ACHN (cell line): ENCODE results near the gene MTMR12.
A peak's percentile ranks its signal among the peaks of the same experiment; 100 is the strongest.
"Not testable (repeated sequence)": the region's sequence is repeated elsewhere in the genome, so short reads cannot be mapped to it uniquely, and the experiment has no call there.

Experiments used
- DNase-seq: peaks from one replicate; pipeline ENCODE4 v3.0.0-alpha.2; 2015
- in situ Hi-C: cut with HindIII; loops from 2 replicates; pipeline ENCODE4 v1.10.0; 2017; ENCODE audit warnings: low sequenced_read_pairs, low pct_ligation_motif_present, low pct_unique_long_range_greater_than_20kb

The MTMR12 gene

DNA sequence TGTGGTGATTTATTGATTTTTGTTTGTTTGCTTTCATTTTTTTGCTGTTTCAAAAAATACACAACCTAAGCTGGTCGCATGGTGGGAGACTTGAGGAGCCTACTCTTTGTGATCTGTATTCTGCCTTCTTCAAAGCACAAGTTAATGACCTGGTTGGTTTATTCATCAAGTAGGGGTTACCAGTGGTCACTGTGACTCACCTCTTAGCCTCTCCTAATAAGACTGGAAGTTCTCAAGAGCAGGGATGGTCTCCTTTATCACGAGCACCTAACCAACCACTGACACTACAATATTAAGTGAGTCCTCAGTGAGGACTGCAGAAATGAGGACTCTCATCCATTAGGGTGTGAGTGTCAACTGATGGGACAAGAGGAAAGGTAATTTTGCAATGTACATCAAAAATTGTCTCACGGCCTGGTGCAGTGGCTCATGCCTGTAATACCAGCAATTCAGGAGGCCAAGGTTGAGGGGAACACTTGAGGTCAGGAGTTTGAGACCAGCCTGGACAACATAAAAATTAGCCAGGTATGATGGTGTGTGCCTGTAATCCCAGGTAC, 13.6 kb upstream of the MTMR12 start:
- in situ Hi-C loops, result no loop called here
- DNase-seq, result no peak

DNA sequence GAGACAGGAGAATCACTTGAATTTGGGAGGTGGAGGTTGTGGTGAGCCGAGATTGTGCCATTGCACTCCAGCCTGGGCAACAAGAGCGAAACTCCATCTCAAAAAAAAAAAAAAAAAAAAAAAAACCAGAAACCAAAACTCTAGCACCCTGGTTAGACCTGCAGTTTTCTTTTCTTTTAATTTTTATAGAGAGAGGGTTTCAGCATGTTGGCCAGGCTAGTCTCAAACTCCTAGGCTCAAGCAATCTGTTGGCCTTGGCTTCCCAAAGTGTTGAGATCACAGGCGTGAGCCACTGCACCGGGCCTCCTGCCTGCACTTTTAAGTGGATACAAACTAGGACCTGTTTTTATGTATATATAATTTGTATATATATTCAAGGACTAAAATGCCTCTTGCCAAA, 12.9 kb upstream of the MTMR12 start:
- in situ Hi-C loops, result no loop called here
- no peak for DNase-seq

DNA sequence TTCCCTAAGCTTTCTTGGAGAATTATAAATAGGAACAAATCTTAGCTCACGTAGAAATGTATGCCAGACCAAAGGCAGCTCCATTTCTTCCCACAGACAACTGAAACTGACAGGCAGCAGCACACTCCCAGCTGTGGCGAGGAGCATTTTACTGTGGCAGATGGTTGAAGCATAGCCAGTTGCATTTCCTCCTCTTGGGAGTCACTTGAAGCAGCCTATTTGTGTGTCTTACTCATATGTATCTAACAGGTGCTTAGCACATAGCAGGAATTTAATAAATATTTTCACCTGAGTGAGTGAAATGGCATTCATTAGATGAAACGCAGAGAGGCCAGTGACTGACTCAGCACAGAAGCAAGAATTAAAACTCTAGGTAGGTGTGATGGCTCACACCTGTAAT, 12.3 kb upstream of the MTMR12 start:
- DNase-seq, result no peak
- in situ Hi-C loops, result no loop called here

DNA sequence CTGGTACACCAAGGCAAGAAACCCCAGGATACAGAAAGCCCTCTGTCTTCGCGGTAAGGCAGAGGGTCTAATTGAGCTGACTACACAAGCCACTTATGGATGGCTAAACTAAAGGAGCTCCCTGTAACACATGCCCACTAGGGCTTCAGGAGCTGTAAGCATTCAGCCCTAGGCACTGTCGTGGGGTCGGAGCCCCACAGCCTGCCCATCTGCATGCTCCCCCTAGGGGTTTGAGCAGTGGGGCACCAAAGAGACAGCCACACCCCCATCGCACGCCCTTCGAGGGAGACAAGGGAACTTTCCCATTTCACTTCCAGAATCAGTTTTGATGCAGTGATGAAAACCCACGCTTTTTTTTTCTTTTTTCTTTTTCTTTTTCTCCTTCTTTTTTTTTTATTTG, 11.0 kb upstream of the MTMR12 start:
- no peak for DNase-seq
- in situ Hi-C loops, result no loop called here

DNA sequence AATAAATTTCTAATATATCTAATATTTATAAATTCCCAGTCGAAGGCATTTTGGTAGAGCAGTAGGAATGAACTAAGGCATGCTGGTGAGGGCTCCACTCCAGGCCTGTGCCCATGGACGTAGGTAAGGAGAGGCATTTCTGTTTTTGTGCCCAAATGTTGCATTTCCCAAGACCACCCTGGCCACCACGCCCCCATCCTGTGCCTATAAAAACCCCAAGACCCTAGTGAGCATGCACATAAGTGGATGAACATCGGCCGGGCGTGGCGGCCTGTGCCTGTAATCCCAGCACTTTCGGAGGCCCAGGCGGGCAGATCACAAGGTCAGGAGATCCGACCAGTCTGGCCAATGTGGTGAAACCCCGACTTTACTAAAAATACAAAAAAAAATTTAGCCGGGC, 10.1 kb upstream of the MTMR12 start:
- no peak for DNase-seq
- in situ Hi-C loops, result no loop called here

DNA sequence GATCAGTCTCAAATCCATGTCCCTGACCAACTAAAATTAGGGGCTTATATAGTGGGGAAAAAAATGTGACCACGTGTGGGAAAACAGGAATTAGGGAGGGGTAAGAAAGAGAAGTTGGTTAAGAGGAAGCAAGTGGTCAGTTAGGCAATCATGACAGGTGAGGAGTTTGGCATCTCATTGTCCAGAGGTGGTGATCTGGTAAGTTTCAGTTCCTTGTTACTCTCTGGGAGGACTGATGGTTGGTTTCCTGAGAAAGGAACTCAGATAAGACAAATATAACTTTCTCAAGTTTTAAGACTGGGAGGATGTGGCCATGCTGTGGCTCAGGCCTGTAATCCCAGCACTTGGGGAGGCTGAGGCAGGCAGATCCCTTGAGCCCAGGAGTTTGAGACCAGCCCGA, 9.0 kb upstream of the MTMR12 start:
- in situ Hi-C loops, result not testable (repeated sequence)

DNA sequence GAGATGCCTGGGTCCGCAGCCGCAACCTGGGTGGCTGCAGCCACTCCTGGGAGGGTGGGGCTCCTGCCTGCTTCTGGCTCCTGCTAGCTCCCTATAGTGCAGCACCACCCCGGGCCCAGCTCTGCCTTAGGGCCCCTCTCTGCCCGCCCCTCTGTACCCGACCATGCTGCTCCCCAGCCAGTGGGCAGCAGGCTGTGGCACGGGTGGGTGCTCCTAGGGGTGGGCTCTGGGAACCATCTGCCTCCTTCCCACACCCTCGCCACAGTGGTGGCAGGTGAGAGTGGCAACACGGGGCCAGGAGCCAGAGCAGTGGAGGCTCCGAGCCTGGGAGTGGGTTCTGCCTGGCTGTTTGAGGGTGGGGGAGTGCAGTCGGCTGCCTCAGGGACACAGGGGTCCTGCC, 7.8 kb upstream of the MTMR12 start:
- in situ Hi-C loops, result no loop called here
- no peak for DNase-seq

More for the DNA sequence above, 9.0 kb upstream of the MTMR12 start:
- DNase-seq, result not testable (repeated sequence)

DNA sequence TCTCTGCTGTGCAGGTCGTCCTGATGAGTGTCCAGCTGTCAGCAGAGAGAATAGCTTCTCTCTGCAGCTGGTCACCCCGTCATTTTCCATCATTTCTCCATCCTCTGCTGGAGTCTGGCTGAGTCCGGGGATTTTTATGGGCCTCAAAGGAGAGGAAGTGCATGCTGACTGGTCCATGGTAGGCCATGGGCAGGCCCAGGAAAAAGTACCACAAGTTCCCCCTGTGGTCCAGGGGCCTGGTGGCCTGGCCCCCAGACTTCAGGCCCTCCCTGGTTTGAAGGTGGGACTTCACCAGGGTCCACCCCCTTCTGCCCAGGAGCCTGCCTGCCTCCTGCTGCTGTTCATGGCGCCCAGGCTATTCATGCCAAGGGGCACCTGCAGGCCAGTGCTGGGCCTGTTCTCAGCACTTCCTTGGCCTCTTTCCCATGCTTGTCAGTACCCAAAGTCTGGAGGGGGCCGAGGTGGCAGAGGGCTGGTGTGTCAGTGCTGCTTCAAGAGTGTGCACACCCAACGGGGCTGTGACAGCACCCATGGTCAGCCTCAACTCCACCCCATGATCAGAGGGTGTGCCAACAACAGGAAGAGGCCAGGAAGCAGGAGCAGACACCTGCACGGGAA, 7.3 kb upstream of the MTMR12 start:
- DNase-seq, result no peak
- in situ Hi-C loops, result no loop called here

DNA sequence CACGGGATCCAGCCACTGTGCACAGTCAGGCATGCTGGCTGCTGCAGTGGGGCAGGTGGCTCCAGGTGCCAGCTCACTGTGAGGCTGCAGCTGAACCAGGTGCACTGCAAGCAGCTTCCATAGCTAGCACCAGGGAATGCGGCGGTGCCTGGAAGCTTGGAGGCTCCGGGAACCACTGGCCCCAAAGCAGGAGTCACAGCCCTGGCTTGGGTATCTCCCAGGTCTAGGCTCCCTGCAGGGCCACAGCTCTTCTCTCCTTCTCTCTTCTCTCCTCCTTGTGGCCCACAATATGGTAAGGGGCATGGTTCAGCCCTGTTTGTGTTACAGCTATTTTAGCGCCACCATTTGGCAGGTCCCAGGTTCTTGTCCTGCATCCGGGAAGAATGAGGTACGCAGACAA, 6.7 kb upstream of the MTMR12 start:
- in situ Hi-C loops, result no loop called here
- DNase-seq, result no peak

DNA sequence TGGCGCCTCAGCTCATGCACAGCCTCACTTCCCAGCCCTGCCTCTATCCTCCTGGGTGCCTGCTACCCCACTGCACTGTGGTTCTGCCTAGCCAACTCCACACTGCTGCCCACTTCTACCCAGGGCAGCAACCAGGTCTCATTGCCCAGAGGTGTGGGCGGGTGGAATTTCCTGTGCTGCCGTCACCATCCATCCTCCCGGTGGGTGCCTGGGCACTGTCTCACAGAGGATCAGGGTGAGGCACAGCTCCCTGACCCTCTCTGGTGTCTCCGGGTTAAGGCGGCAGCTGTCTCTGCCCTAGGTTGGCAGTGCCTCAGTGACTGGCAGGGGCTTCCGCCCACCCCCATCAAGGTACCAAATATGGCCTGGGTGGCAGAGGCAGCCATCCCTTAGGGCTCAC, 4.3 kb upstream of the MTMR12 start:
- no peak for DNase-seq
- in situ Hi-C loops, result no loop called here

DNA sequence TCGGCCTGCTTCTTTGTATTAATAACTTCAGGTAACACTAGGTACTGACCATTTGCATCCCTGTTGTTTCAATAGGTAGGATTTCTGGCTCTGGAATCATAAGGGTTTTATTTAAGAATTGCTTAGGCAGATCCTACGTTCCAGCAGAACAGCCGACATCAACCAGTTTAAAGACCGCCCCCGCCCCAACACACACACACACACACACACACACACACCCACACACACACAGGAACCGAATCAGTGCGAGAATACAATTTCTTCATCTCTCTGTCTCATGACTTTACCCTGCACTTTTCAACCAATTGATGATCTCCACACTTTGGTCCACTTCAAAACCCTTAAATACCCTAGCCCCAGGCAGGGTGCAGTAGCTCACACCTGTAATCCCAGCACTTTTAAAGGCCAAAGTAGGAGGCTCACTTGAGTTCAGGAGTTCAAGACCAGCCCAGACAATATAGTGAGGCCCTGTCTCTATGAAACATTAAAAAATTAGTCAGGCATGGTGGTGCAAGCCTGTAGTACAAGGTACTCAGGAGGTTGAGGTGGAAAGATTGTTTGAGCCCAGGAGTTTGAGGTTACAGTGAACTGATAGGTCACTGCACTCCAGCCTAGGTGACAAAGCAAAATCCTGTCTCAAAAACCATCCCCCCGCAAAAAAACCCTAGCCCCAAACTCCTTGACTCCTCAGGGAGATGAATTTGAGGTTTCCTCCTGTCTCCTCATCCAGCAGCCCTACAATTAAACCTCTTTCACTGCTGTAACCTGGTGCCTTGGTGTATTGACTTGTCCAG, 2.7 kb upstream of the MTMR12 start:
- in situ Hi-C loops, result no loop called here
- DNase-seq, result no peak

DNA sequence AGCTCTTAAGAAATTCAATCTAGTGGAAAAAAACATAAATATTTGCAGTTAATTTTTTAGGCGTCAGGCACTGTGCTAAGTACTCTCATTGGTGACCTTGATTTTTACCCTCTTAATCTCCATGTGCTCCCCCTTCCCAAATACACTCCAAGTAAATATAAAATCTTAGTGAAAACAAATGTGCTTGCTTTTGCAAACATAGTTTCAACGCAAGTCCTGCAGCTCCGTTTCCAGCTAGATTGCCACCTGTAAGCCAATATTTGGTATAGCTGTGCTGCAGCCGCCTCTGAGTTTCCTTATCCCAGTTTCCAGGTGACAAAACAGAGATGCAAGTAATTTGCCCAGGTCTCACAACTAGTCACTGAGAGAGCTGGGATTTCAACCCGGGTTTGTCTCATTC, 1.9 kb upstream of the MTMR12 start:
- no peak for DNase-seq
- in situ Hi-C loops, result no loop called here

DNA sequence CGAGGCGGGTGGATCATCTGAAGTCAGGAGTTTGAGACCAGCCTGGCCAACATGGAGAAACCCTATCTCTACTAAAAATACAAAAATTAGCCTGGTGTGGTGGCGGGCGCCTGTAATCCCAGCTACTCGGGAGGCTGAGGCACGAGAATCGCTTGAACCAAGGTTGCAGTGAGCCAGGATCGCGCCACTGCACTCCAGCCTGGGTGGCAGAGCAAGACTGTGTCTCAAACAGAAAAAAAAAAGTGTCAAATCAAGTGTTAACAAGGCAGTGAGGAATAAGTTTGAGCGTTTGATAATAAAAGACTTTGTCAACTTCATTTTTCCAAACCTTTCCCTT, 1.4 kb upstream of the MTMR12 start:
- in situ Hi-C loops, DNase-seq: not testable (repeated sequence)

DNA sequence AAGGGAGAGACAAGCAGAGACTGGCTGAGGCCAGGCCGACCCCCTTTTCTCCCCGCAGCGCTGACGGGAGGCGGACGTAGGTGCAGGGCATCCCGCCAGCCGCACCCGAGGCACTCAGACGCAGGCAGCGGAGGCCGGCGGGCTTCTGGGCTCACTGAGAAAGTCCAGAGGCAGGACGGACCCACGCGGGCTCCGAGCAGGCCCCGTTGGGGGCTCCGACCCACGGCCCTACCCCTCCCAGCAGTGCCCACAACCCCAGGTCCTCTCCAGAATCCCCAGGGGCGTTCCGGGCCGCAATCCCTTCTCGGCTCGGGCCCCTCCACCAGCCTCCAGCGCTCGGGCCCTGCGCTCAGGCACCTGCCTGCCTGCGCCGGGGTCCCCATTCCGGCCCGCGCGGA, 543 bp downstream of the MTMR12 start:
- peak; percentile 63 for DNase-seq
- in situ Hi-C loops, result no loop called here

DNA sequence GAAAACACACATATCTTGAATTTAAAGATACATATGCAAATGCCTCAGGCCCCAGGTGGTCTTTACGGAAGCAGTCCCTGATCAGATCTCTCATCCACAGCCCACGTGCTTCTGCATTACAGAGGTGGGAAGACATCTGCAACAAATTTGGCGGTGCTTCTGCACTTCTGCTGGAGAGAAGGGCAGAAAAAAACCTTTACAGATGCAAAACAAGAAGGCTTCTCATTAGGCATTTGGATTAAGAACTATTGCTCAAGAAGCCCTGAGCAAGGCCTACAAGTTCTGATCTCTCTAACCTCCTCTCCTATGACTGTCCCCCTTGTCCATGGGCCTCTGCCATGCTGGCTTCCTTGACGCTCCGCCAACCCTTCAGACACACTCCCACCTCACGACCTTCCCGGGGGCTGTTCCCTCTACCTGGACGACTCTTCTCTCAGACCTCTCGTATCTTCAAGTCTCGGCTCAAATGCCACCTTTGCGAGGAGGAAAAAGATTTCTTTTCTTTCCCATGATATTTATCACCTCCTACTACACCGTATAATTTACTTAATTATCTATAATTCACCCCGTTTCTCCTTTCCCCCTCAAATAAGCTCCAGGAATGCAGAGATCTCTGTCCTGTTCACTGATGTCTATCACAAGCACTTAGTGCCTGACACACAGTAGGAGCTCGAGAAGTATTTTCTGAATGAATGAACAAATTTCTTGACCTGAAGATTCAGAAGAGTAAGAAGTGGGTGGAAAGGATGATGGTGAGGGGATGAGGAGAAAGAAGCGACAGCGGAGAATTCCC, 1.1 kb downstream of the MTMR12 start:
- in situ Hi-C loops, result no loop called here
- DNase-seq, result no peak

DNA sequence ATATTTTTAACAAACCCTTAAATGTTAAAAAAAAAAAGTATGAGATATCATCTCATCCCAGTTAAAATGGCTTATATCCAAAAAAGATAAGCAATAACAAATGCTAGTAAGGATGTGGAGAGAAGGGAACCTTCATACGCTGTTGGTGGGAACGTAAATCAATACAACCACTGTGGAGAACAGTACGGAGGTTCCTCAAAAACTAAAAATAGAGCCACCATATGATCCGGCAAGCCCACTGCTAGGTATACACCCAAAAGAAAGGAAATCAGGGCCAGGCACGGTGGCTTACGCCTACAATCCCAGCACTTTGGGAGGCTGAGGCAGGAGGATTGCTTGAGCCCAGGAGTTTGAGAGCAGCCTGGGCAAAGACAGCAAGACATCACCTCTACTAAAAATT, 3.0 kb downstream of the MTMR12 start:
- DNase-seq, result no peak
- in situ Hi-C loops, result no loop called here

DNA sequence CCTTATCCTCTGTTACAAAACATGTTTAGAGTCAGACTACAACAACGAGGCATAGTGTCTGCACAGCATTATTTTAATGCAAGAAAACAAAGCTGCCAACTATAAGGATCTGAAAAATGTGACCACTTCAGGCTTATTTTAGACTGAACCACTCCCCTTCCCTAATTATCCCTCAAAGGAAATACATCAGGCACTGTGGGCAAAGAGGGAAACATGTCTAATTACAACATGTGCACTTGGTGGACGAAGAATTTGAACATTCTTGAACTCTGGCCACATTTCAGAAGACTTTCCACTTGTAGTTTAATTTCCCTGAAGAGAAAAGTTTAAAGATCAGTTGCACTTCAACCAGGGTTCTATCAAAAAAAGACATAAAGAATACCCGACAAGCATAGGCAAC, 3.8 kb downstream of the MTMR12 start:
- in situ Hi-C loops, result no loop called here
- DNase-seq, result no peak

DNA sequence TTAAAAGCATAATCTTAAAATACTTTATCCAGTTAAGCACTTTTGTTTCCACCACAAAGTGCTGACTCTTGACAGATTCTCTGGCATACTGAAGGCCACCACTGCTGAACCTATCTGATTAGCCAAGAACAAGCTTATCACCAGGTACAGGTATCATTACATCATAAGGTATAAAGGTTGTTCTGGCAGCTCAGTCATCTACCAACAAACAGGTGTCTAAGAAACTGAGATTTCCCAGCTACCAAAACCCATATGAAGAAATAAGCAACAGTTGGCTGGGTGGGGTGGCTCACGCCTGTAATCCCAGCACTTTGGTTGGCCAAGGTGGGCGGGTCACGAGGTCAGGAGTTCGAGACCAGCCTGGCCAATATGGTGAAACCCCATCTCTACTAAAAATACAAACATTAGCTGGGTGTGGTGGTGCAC, 5.0 kb downstream of the MTMR12 start:
- DNase-seq, result no peak
- in situ Hi-C loops, result no loop called here

DNA sequence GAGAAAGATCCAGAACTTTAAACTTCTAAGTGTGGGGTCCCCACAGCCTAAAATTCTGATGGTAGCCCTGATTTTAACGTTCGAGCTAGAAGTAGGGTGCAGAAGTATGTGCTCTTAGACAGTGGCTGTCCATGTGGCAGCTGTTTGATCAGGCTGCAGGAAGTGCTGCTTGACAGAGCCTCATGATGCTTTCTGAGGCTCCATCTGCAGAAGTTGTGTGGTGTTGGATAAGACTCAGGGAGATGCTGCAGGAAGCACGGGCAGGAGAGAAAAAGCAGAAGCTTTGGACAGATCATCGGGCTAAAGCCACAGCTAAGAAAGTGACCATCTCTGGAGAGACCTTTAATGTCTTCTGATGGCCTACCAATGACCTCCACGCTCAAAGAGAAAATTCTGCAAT, 8.1 kb downstream of the MTMR12 start:
- no peak for DNase-seq
- in situ Hi-C loops, result no loop called here

DNA sequence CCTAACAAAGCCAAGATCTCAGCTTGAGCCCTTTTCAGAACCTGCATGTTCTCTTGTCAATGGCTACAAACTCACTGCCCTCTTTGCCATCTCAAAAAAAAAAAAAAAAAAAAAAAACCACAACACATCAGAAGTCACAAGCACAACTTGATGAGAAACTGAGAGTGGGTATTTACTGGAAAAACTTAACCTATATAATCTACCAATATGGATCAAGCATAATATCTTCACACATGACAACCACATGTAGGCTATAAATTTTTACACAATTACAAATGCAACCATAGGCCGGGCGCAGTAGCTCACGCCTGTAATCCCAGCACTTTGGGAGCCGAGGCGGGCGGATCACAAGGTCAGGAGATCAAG, 9.0 kb downstream of the MTMR12 start:
- in situ Hi-C loops, result no loop called here
- DNase-seq, result no peak
